ENCODE data around the gene ITIH6.

Gene ITIH6

GRCh38 chrX:54812306-54812705, 14.3 kb upstream of the ITIH6 start:
- DNase-seq (ENCODE audit: low read depth): no peak
- TF ChIP-seq CTCF (conservative IDR thresholded peaks at IDR 0.05; ENCODE audit: low read depth, low read length): no peak
- H3K4me3 ChIP-seq (ENCODE audit: low read length): no peak overlapping the region

GRCh38 chrX:54811301-54811885, 13.3 kb upstream of the ITIH6 start:
- TF ChIP-seq CTCF (conservative IDR thresholded peaks at IDR 0.05; ENCODE audit: low read depth, low read length): no peak
- no peak overlapping the region for H3K4me3 ChIP-seq (ENCODE audit: low read length)
- DNase-seq (ENCODE audit: low read depth): no peak

GRCh38 chrX:54810532-54810931, 12.5 kb upstream of the ITIH6 start:
- DNase-seq (ENCODE audit: low read depth): no peak
- no peak for TF ChIP-seq CTCF (conservative IDR thresholded peaks at IDR 0.05; ENCODE audit: low read depth, low read length)
- H3K4me3 ChIP-seq (ENCODE audit: low read length): no peak overlapping the region

GRCh38 chrX:54808605-54809483, 10.8 kb upstream of the ITIH6 start:
- H3K4me3 ChIP-seq (ENCODE audit: low read length): peak overlapping the region; percentile 77
- no peak for TF ChIP-seq CTCF (conservative IDR thresholded peaks at IDR 0.05; ENCODE audit: low read depth, low read length)
- DNase-seq (ENCODE audit: low read depth): peak; percentile 72

- H3K4me3 ChIP-seq (ENCODE audit: low read length): peak overlapping the region; percentile 77
- no peak for TF ChIP-seq CTCF (conservative IDR thresholded peaks at IDR 0.05; ENCODE audit: low read depth, low read length)
- DNase-seq (ENCODE audit: low read depth): no peak
These were observed 10.1 kb upstream of the ITIH6 start for GRCh38 chrX:54808109-54808604.

- TF ChIP-seq CTCF (conservative IDR thresholded peaks at IDR 0.05; ENCODE audit: low read depth, low read length): no peak
- H3K4me3 ChIP-seq (ENCODE audit: low read length): peak within 1 kb of the TSS; percentile 77
- no peak for DNase-seq (ENCODE audit: low read depth)
These were observed 9.6 kb upstream of the ITIH6 start, which contains the start of gene MAGED2 for GRCh38 chrX:54807524-54808108. Gene MAGED2, plus strand, starts transcription at chrX:54807745. Its CDS starts 1,587 bp downstream, at chrX:54809332.

Data from retinal pigment epithelial cell (primary cell).